Keratinocyte (primary cell): ENCODE data around the gene CELF5.

Source experiments
- EZH2 ChIP-seq: IDR thresholded peaks from one replicate; pipeline ENCODE4 v1.6.1; 2012; ENCODE audit warnings: inconsistent platforms, mild to moderate bottlenecking, low read length, moderate library complexity
- TF ChIP-seq, protein P1 (sequence below), 3 experiments: IDR thresholded peaks in 1 of 3; conservative IDR thresholded peaks in 1 of 3; optimal IDR thresholded peaks in 1 of 3; 2 replicates in 2 of 3; 3 replicates in 1 of 3; pipeline versions ENCODE3 to v1.5.1; 2011; ENCODE audit warnings: low read length in 3 of 3, mild to moderate bottlenecking in 3 of 3, moderate library complexity in 2 of 3, control low read depth in 1 of 3, inconsistent platforms in 1 of 3; ENCODE audit not compliant: insufficient read depth in 2 of 3; ENCODE audit errors: extremely low read depth in 1 of 3

DNA sequence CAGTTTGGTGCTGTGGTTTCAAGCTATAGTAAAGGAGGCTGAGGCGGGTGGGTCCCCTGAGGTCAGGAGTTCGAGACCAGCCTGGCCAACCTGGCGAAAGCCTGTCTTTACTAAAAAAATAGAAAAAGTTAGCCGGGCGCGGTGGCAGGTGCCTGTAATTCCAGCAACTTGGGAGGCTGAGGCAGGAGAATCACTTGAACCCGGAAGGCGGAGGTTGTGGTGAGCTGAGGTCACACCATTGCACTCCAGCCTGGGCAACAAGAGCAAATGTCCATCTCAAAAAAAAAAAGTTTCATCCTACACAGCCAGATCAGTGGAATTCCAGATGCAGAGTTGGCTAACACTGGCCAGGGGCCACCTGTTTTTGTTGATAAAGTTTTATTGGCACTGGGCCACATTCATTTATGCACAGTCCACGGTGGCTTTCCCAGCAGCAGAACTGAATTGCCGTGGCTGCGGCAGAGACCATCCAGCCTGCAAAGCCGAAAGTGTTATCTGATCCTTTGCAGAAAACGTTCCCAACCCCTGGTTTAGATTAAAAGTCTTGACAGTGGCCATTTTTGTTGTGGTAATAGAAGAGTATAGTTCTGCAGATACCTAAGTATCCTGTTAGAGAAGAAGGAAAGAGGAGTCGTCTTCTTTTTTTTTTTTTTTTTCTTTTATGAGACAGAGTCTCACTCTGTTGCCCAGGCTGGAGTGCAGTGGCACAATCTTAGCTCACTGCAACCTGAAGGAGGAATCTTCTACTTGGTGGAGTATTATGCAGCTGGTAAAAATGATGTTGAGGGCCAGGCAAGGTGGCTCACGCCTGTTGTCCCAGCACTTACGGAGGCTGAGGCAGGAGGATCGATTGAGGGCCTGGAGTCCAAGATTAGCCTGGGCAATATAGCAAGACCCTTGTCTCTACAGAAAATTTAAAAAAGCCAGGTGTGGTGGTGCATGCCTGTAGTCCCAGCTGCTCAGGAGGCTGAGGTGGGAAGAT is 30.1 kb upstream of the CELF5 start:
- TF ChIP-seq, protein P1, sequence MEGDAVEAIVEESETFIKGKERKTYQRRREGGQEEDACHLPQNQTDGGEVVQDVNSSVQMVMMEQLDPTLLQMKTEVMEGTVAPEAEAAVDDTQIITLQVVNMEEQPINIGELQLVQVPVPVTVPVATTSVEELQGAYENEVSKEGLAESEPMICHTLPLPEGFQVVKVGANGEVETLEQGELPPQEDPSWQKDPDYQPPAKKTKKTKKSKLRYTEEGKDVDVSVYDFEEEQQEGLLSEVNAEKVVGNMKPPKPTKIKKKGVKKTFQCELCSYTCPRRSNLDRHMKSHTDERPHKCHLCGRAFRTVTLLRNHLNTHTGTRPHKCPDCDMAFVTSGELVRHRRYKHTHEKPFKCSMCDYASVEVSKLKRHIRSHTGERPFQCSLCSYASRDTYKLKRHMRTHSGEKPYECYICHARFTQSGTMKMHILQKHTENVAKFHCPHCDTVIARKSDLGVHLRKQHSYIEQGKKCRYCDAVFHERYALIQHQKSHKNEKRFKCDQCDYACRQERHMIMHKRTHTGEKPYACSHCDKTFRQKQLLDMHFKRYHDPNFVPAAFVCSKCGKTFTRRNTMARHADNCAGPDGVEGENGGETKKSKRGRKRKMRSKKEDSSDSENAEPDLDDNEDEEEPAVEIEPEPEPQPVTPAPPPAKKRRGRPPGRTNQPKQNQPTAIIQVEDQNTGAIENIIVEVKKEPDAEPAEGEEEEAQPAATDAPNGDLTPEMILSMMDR (optimal IDR thresholded peaks at IDR 0.05 in 1 of 3, IDR thresholded peaks at IDR 0.05 in 1 of 3, conservative IDR thresholded peaks at IDR 0.05 in 1 of 3; ENCODE audit: extremely low read depth in 1 of 3, insufficient read depth in 2 of 3, low read length in 3 of 3): no peak
- no peak for TF ChIP-seq EZH2
